NK-92 (cell line): ENCODE results near the gene FAM193B.

Source experiments
- DNase-seq: peaks from one replicate; lab custom pipeline; 2025; ENCODE audit not compliant: unreplicated experiment; lab: John Stamatoyannopoulos, UW

The FAM193B gene

DNA sequence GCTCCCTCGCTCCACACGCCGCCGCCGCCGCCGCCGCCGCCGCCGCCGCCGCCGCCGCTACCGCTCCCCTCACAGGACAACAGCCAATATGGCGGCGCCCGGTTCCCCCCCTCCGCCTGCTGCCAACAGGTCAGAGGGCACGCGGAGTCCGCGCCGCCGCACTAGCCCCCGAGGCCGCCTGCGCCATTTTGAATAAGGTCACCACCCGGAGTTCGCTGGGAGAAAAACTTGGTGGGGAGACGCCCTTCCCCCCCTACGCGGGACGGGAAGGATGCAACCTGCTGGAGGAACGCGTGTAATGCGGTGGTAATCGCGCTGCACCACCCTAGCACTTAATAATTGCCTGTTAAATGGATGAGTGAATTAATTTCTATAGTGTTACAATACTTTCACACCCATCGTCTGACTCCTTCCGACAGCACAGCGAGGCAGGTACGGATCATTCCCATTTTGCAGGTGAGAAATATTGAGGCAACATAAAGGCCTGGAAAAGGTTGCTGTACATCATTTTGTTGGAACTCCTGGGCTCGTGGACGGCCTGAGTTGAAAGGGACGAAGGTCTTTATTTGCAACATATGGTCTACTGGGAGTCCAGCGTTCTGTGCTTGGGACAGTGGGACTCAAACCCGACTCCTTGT is at the start of gene FAM193B:
TSS of gene FAM193B (minus strand) at position 90 of the 638 bp plus-strand sequence. CDS start 105 bp downstream, outside the sequence.
- peak; percentile 65 for DNase-seq

GRCh38 chr5:177604116-177604521 is 49.8 kb upstream of the FAM193B start:
- DNase-seq = no peak

DNA sequence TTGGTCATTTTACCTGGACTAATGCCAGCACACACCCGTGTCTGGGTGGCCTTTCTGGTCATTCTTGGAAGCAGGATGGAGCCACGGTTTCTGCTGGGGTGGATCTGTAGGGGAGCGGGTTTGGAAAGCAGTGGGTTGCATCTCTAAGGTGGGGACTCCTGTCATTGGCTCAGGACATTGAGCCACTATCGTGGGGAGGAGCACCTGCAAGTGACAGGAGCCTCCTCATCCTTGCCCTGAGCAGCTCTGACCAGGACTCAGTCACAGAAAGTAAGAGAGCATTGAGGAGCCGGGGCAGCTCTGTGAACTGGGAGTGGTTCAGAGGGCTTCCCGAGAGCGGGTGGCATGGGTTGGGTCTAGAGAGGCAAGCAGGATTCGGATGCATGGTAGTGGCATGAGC is 49.3 kb upstream of the FAM193B start:
- no peak for DNase-seq

- DNase-seq = no peak
These were observed 48.1 kb upstream of the FAM193B start for GRCh38 chr5:177602458-177602830.

GRCh38 chr5:177601577-177602457 is 47.5 kb upstream of the FAM193B start:
- no peak for DNase-seq

GRCh38 chr5:177601126-177601525 is 46.8 kb upstream of the FAM193B start:
- DNase-seq = no peak

GRCh38 chr5:177600508-177601018 is 46.2 kb upstream of the FAM193B start:
- DNase-seq = no peak

DNA sequence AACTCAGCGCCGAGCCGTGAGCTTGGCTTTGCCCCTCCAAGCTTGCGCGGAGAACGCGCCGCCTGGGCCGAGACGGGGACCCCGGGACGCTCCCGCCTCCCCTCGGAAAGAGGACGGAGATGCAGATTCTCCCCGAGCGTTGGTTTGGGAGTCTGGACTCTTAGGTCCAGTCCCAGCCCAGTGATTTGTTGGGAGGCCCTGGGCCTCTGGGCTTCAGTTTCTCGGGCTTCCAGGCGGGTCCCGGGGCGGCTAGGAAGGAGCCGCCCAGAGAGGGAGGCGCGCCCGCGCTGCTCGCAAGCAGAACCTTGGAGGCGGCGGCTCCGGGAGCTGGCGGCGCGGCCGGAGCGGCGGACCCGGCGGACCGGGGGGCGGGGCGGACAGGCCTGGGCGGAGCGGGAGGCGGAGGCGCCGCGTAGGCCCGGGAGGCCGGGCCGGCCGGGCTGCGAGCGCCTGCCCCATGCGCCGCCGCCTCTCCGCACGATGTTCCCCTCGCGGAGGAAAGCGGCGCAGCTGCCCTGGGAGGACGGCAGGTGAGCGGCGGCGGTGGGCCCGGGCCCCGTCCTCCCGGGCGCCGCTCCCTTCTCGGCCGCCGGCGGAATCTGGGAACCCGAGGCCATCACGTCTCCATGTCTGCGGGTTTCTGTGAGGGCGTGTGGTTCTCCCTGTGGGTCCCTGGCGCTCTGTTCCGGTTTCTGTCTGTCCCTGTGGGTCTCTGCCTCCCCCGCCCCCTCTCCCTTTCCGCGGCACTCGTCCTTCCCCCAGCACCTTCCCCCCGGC is 45.6 kb upstream of the FAM193B start, which contains the start of gene B4GALT7:
TSS of gene B4GALT7 (plus strand) at position 402 of the 777 bp plus-strand sequence. CDS start at position 481, 79 bp downstream.
- DNase-seq = no peak

DNA sequence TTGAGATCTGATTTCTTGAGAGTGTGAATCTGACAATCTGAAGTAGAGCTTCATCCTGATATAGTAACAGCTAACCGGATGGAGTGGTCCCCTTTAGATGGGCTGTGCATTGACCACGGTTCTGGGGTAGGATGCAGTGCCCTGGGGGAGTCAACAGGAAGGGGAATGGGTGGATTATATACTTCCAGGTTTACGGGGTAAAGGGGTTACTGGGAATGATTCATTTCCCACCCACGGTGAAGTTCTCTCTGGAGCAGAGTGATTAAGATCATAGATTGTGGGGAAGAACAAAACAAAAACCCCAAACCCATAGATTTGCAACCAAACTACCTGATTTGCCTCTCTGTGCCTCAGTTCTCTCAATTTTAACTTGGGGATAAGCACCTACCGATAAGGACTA is 44.1 kb upstream of the FAM193B start:
- no peak for DNase-seq

GRCh38 chr5:177596775-177597238 is 42.4 kb upstream of the FAM193B start:
- no peak for DNase-seq

GRCh38 chr5:177595991-177596774 is 41.8 kb upstream of the FAM193B start:
- DNase-seq = no peak

DNA sequence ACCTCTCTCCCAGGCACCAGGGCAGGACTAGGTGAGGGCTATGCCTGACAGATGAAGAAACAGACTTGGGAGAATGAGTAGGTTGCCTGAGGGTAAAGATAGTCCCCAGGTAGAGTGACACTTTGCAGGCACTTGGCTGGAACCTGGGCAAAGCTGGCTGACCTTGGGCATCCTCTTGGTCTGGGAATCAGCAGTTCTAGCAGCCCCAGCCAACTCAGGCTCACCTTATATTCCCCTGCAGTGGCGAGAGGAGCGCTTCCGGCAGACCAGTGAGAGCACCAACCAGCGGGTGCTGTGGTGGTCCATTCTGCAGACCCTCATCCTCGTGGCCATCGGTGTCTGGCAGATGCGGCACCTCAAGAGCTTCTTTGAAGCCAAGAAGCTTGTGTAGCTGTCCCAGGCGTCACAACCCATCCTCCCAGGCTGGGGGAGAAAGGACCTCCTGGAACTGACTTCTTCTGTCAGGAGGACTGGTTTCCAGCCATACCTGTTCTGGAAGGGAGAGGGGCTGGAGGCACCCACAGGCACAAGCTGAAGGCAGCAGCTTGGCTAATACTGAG is 40.7 kb upstream of the FAM193B start:
- no peak for DNase-seq

DNA sequence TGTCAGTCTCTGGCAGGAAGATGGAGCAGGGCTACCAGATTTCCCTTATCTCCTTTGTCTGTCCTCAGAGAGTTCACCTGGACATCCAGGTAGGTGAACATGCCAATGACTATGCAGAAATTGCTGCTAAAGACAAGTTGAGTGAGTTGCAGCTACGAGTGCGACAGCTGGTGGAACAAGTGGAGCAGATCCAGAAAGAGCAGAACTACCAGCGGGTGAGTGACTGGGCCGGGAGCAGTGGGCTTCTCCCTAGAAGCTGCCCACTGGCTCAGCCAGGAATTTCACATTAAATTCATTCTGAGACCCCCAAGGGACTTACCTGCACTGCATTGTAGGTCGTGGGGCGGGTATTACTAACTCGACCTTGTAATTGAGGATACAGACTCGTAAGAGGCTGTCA is 39.7 kb upstream of the FAM193B start:
- no peak for DNase-seq

DNA sequence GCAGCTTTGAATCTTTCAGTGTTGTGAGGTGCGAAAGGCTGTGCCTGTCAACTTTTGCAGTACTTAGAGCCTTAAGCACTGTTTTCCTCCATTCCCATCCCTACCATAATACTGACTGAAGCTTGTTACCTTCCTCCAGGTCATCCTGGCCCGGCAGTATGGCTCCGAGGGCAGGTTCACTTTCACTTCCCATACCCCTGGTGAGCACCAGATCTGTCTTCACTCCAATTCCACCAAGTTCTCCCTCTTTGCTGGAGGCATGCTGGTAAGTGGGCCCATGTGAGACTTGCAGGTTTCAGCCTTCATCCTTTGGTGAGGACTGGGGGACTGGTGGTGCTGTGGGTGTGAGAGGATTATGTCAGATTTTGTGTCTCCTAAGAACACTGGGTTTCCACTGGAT is 39.1 kb upstream of the FAM193B start:
- DNase-seq = no peak

- no peak for DNase-seq
These were observed 38.5 kb upstream of the FAM193B start for GRCh38 chr5:177592905-177593304.

DNA sequence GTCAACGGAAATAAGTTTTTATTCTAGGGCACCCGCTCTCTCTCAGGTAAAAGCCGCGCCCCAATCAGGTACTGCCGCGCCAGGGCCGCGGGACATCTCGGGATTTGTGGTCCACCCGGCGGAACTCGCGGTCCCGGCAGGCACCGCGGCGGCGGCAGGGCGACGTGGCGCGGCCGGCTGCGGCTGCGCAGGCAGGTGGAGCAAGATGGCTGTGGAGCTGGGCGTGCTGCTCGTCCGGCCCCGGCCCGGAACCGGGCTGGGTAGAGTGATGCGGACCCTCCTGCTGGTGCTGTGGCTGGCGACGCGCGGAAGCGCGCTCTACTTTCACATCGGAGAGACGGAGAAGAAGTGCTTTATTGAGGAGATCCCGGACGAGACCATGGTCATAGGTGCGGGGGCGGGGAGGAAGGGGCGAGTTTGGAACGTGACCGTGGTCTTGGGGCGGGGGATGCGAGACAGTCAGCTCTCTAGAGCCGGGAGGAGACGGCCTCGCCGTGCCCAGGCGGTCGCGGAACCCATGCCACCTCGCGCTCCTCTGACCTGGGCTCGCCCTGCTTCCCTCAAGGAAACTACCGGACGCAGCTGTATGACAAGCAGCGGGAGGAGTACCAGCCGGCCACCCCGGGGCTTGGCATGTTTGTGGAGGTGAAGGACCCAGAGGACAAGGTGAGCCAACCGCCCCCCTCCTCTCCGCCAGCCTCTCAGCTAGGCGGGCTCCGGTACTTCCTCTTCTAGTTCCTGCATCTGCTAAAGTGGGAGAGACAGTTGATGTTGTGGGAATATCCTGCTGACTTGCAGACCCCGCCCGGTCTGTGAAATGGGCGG is 37.9 kb upstream of the FAM193B start, which contains the start of gene TMED9:
TSS of gene TMED9 (plus strand) at position 194 of the 825 bp plus-strand sequence. CDS start at position 206, 12 bp downstream.
- no peak for DNase-seq

- DNase-seq = no peak
These were observed 37.3 kb upstream of the FAM193B start for GRCh38 chr5:177591690-177592009.

DNA sequence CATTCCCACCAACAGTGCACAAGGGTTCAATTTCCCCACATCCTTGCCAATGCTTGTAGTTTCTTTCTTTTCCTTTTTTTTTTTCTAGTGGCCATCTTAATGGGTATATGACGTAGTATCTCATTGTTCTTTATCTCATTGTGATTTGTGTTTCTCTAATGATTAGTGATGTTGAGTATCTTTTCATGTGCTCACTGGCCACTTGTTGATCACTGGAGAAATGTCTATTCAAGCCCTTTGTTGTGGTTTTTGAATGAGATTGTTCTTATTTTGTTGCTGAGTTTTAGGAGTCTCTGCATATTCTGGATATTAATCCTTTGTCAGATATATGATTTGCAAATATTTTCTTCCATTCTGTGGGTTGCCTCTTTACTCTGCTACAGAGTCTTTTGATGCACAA is 36.0 kb upstream of the FAM193B start:
- DNase-seq = no peak

DNA sequence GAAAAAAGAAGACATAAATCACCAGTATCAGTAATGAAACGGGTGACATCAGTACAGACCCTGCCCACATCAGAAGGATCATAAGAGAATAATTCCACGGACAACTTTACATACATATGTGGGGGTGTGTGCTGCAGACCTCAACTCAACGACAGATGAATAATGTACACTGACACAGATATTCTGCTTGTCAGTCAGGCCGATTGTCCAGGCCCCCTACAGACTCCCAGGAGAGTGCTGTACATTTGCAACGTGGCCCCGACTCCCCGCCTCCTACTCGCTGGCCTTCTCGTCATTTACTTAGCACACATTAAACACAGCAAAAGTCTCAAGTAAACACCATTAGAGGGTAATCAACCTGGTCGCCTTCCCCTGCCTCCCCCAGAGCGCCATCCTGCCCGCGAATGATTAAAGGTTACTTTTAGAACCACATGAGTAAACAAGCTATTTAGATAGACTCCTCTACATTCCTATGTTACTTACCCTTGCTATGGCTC is 34.1 kb upstream of the FAM193B start:
- DNase-seq = no peak
